BLaER1 (cell line): ENCODE measurements around the gene KDM4C.

Source experiments
- H3K27ac ChIP-seq: shearing (Covaris generic); formaldehyde crosslinking; 2 replicates; pipeline ENCODE4 v1.8.1; 2022
- H3K27me3 ChIP-seq: shearing (Covaris generic); formaldehyde crosslinking; 2 replicates; pipeline ENCODE4 v1.8.1; 2022
- H3K36me3 ChIP-seq: shearing (Covaris generic); formaldehyde crosslinking; 2 replicates; pipeline ENCODE4 v1.8.1; 2022
- H3K4me1 ChIP-seq: shearing (Covaris generic); formaldehyde crosslinking; 2 replicates; pipeline ENCODE4 v1.8.1; 2022
- H3K4me2 ChIP-seq: shearing (Covaris generic); formaldehyde crosslinking; 2 replicates; pipeline ENCODE4 v1.8.1; 2022
- H3K4me3 ChIP-seq: shearing (Covaris generic); formaldehyde crosslinking; 2 replicates; pipeline ENCODE4 v1.8.1; 2022
- H3K9ac ChIP-seq: shearing (Covaris generic); formaldehyde crosslinking; 2 replicates; pipeline ENCODE4 v1.8.1; 2022
- H3K9me3 ChIP-seq: shearing (Covaris generic); formaldehyde crosslinking; 2 replicates; pipeline ENCODE4 v1.8.1; 2022
- H4K20me1 ChIP-seq: shearing (Covaris generic); formaldehyde crosslinking; 2 replicates; pipeline ENCODE4 v1.8.1; 2022
- Cebpa-rat ChIP-seq: shearing (Covaris generic); IDR thresholded peaks from 2 replicates; pipeline ENCODE4 v1.8.1; 2022

The KDM4C gene

DNA sequence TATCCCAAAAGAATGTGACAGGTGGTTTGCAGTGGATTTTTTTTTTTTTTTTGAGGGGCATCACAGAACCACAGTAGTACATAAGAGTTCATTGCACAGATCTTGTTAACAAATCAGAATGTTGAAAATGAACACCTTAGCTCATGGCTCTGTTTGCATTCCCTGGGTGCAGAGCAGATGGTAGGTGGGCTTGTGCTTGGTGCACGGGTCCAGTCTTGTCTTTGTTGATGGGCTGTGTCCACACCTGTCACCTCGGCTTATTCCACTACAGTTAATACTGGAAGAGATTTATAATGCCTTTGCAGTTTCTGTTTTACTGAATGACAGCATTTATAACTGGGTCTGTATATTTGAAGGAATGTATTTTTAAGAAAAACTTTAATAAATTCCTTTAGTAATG lies 146.6 kb downstream of the KDM4C start:
- Histone ChIP-seq H3K9ac (no peak overlapping the region), H3K36me3 (peaks cover 29% of the 10 kb centered on the region), H4K20me1 (peaks cover 57% of the 10 kb centered on the region), H3K4me1 (no peaks in the 10 kb centered on the region), H3K4me2 (no peak overlapping the region), H3K27me3 (no peaks in the 10 kb centered on the region), H3K9me3 (no peaks in the 10 kb centered on the region), H3K27ac (no peak overlapping the region), H3K4me3 (no peak overlapping the region)
- no peak for TF ChIP-seq Cebpa-rat

DNA sequence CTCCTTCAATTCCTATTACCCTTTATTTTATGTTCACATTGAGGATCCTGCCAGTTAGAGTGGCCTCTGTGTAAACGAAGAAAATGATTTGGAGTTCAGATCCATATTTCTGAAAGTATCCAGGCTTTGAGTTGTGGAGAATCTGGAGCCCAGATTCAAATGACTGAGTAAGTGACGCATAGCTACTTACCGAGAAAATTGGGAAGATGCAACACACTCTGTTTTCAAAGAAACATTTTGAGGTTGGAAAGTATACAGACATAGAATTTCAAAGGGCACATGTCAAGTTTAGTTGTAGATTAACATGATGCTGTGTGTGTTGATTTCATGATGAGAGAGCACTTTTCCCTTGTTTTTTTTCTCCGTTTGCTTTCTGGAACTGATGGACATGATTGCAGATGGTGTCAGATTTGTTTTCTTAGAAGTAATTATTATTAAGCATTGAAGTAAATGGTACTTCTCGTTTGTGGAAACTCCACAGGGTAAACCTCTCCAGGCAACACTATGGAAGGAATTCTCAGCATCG lies 148.1 kb downstream of the KDM4C start:
- no peak overlapping the region for H3K4me2 ChIP-seq
- H4K20me1 ChIP-seq: peaks cover 69% of the 10 kb centered on the region
- H3K36me3 ChIP-seq: peaks cover 16% of the 10 kb centered on the region
- no peaks in the 10 kb centered on the region for H3K9me3 ChIP-seq
- H3K27me3 ChIP-seq: no peaks in the 10 kb centered on the region
- TF ChIP-seq Cebpa-rat: no peak
- H3K9ac ChIP-seq: no peak overlapping the region
- no peaks in the 10 kb centered on the region for H3K4me1 ChIP-seq
- H3K4me3 ChIP-seq: no peak overlapping the region
- no peak overlapping the region for H3K27ac ChIP-seq

GRCh38 chr9:6907772-6908381 lies 150.1 kb downstream of the KDM4C start:
- no peak overlapping the region for H3K9ac ChIP-seq
- H3K4me2 ChIP-seq: no peak overlapping the region
- peaks cover 60% of the 10 kb centered on the region for H4K20me1 ChIP-seq
- H3K4me3 ChIP-seq: no peak overlapping the region
- no peaks in the 10 kb centered on the region for H3K9me3 ChIP-seq
- no peak for TF ChIP-seq Cebpa-rat
- H3K27me3 ChIP-seq: no peaks in the 10 kb centered on the region
- H3K36me3 ChIP-seq: peaks cover 9% of the 10 kb centered on the region
- no peak overlapping the region for H3K27ac ChIP-seq
- H3K4me1 ChIP-seq: peaks cover 8% of the 10 kb centered on the region

GRCh38 chr9:6909181-6909580 lies 151.4 kb downstream of the KDM4C start:
- no peak overlapping the region for H3K4me3 ChIP-seq
- H3K9me3 ChIP-seq: no peaks in the 10 kb centered on the region
- TF ChIP-seq Cebpa-rat: no peak
- H3K27ac ChIP-seq: no peak overlapping the region
- peaks cover 9% of the 10 kb centered on the region; the same call in 1 of the 2 replicates for H3K36me3 ChIP-seq
- H4K20me1 ChIP-seq: peaks cover 59% of the 10 kb centered on the region
- H3K4me2 ChIP-seq: no peak overlapping the region
- no peaks in the 10 kb centered on the region for H3K27me3 ChIP-seq
- peaks cover 8% of the 10 kb centered on the region for H3K4me1 ChIP-seq
- no peak overlapping the region for H3K9ac ChIP-seq

DNA sequence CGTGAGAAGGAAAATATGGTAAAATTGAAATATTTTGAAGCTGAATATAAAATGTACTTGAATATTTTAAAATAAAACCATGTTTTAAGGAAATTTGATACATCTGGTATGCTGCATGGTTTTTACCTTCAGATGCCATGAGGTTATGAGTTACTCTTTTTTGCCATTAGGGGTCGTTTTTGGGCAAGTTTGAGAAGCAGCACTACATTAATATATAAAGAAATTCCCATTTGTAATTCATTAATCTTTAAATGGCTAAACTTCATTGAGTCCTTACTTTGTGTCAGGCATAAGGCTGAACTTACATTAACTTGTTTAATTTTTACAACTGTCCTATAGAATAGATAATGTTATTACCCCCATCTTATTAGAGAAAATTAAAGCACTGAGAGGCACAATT lies 152.3 kb downstream of the KDM4C start:
- H3K36me3 ChIP-seq: peaks cover 9% of the 10 kb centered on the region; the same call in 1 of the 2 replicates
- H3K9me3 ChIP-seq: no peaks in the 10 kb centered on the region
- TF ChIP-seq Cebpa-rat: no peak
- peaks cover 55% of the 10 kb centered on the region for H4K20me1 ChIP-seq
- no peak overlapping the region for H3K27ac ChIP-seq
- H3K9ac ChIP-seq: no peak overlapping the region
- no peaks in the 10 kb centered on the region for H3K27me3 ChIP-seq
- no peak overlapping the region for H3K4me2 ChIP-seq
- no peak overlapping the region for H3K4me3 ChIP-seq
- H3K4me1 ChIP-seq: peaks cover 8% of the 10 kb centered on the region

GRCh38 chr9:6910497-6910896 lies 152.7 kb downstream of the KDM4C start:
- no peak overlapping the region for H3K4me3 ChIP-seq
- H3K4me2 ChIP-seq: no peak overlapping the region
- no peaks in the 10 kb centered on the region for H3K9me3 ChIP-seq
- H4K20me1 ChIP-seq: peaks cover 51% of the 10 kb centered on the region
- peaks cover 8% of the 10 kb centered on the region for H3K4me1 ChIP-seq
- H3K9ac ChIP-seq: no peak overlapping the region
- no peak for TF ChIP-seq Cebpa-rat
- peaks cover 9% of the 10 kb centered on the region; the same call in 1 of the 2 replicates for H3K36me3 ChIP-seq
- H3K27me3 ChIP-seq: no peaks in the 10 kb centered on the region
- no peak overlapping the region for H3K27ac ChIP-seq

GRCh38 chr9:6911901-6912638 lies 154.3 kb downstream of the KDM4C start:
- no peak for TF ChIP-seq Cebpa-rat
- H3K4me3 ChIP-seq: no peak overlapping the region
- H4K20me1 ChIP-seq: peaks cover 39% of the 10 kb centered on the region

DNA sequence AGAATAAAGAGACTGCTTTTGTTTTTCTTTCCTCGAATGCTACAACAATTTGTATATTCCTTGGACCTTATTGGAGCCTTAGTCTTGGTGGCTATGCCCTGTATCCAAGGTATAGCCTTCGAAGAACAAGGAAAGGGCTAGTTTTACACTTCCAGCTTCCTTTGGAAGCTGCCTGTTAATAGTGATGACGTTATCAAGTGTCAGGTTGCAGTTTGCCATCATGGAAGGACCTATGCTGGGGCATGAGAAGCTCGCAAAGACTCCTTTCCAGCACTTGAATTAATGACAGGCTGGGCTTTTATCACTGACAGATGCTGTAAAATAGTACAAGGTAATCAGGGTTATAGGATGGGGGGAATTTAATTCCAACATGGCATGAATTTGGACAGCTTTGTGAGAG lies 157.9 kb downstream of the KDM4C start:
- no peak overlapping the region for H3K27ac ChIP-seq
- H3K9me3 ChIP-seq: peaks cover 33% of the 10 kb centered on the region
- no peaks in the 10 kb centered on the region for H3K27me3 ChIP-seq
- no peak overlapping the region for H3K9ac ChIP-seq
- H3K4me1 ChIP-seq: peaks cover 8% of the 10 kb centered on the region
- H4K20me1 ChIP-seq: peaks cover 16% of the 10 kb centered on the region
- H3K4me3 ChIP-seq: no peak overlapping the region
- peaks cover 36% of the 10 kb centered on the region for H3K36me3 ChIP-seq
- TF ChIP-seq Cebpa-rat: no peak
- H3K4me2 ChIP-seq: no peak overlapping the region

More at GRCh38 chr9:6911901-6912638, 154.3 kb downstream of the KDM4C start:
- Histone ChIP-seq H3K27ac (no peak overlapping the region), H3K9me3 (0 out of 2 replicates have a peak, but pooled peaks cover 1% of the 10 kb centered on the region), H3K27me3 (no peaks in the 10 kb centered on the region), H3K4me2 (no peak overlapping the region), H3K4me1 (peaks cover 8% of the 10 kb centered on the region), H3K9ac (no peak overlapping the region), H3K36me3 (peaks cover 5% of the 10 kb centered on the region)

DNA sequence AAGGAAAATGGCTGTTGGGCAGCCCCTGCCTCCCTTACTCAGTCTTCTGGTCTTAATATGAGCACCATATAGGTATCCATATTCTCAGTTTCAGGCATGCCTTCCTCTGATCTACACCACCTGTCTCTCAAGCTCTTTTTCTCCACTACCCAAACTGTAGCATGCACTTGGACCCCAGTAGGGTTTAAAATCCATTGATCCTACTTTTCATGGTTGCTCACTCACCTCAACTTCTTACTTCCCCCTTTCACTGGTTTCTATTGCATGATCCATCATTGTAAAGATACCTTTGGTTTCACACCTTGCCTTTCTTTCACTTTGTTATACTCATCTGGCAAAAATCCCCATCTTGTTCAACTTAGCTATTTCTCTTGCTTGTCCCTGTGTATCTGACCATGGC lies 159.4 kb downstream of the KDM4C start:
- peaks cover 33% of the 10 kb centered on the region for H3K9me3 ChIP-seq
- H4K20me1 ChIP-seq: peaks cover 14% of the 10 kb centered on the region
- no peak overlapping the region for H3K27ac ChIP-seq
- H3K4me1 ChIP-seq: peaks cover under 1% of the 10 kb centered on the region; the same call in 1 of the 2 replicates
- peaks cover 49% of the 10 kb centered on the region for H3K36me3 ChIP-seq
- H3K27me3 ChIP-seq: no peaks in the 10 kb centered on the region
- H3K9ac ChIP-seq: no peak overlapping the region
- TF ChIP-seq Cebpa-rat: no peak
- no peak overlapping the region for H3K4me2 ChIP-seq
- no peak overlapping the region for H3K4me3 ChIP-seq

DNA sequence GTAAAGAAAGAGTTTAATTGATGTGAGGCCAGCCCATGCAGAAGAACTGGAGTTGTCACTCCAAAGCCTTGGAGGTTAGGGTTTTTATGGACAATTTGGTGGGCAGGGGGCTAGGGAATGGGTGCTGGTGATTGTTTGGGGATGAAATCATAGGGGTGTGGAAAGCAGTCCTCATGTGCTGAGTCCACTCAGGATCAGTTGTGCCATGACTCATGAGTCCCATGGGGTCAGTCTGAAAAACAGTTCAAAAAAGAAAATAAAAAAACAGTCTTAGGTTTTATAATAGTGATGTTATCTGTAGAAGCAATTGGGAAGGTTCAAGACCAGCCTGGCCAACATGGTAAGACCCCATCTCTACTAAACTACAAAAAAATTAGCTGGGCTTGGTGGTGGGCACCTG lies 162.3 kb downstream of the KDM4C start:
- Histone ChIP-seq H3K9ac (no peak overlapping the region), H3K36me3 (peaks cover 63% of the 10 kb centered on the region), H3K4me1 (no peaks in the 10 kb centered on the region), H3K4me3 (no peak overlapping the region), H3K9me3 (peaks cover 33% of the 10 kb centered on the region), H3K27ac (no peak overlapping the region), H3K4me2 (no peak overlapping the region), H4K20me1 (peaks cover 22% of the 10 kb centered on the region; the same call in 1 of the 2 replicates), H3K27me3 (no peaks in the 10 kb centered on the region)
- no peak for TF ChIP-seq Cebpa-rat
